Epidermal melanocyte (primary cell): Measurements from ENCODE around the gene S100A5.

Experiments
- DNase-seq: peaks from one replicate; pipeline ENCODE4 v3.0.0; 2011; ENCODE audit warnings: low spot score; ENCODE audit not compliant: insufficient read length

The S100A5 gene

DNA sequence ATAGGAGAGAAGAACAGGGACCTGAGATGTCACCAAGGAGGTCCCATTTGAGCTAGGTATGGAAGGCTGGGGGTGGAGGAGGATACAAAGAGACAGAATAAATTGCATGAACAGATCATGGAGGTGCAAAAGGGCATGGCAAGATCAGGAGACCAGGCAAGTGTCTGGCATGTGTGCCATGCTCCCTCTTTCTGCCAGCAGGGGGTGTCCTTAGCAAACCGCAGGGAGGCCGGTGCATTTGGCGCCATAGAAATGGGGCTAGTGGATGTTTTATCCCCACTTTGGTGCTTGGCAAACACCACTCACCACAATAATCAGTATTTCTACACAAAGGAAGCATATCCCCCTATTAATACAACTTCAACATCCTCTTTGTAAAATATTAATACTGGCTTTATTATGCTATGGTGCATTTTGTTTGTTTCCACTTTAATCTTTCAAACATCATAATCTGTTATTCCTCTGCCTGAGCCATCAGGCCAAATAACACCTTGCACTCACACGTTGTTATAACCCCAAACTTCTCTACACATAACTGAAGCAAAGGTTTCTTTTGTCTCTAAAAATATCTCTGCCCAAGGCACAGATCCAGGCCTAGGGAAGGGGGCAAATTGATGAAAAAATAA lies 30.9 kb downstream of the S100A5 start:
- no peak for DNase-seq

DNA sequence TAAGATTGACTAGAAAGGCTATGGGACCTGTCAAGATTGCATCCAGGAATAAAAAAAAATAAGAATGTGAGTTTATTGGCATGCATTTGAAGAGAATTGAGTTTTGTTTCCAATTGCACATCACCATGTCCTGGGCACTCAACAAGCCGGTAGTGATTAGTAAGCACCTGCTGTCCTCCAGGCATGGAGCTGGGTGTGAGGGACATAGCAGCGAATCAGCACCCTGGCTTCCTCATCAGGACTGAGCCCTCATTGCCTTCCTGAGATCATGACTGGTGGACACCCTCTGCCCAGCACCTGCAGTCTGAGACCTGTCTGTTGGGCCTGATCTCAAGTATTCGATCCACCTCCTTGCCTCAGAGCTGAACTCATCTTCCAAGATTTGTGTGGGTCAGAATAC lies 31.7 kb downstream of the S100A5 start:
- no peak for DNase-seq

DNA sequence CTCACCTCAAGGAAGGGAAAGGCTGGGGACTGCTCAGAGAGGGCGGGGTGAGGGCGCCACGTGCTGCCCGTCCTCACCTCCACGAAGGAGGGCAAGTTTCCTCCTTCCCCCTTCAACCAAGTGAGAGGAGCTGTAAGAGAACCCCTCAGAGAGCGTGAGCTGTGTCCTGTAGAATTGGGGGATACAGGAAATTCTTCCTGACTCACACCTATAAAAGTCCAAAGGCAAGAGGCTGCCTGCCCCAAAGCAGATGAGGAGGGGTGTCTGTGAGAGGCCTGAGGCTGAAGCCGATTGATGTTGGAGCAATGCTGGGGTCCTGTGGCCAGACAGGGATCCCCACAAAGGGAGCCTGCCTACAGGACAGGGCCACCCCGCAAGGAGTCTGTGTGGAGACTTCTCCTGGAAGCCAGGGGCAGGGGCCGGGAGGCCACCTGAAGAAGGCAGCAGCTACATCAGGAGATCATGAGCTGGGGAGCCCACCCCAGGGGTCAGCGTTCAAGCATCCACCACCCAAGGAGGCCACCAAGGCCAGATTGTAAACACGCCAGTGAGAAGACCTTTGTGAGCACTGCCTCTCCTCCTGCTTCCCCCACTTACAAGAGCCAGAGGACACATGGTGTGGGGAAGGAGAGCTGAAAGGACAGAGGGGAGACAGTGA lies 32.7 kb downstream of the S100A5 start:
- DNase-seq, result no peak

DNA sequence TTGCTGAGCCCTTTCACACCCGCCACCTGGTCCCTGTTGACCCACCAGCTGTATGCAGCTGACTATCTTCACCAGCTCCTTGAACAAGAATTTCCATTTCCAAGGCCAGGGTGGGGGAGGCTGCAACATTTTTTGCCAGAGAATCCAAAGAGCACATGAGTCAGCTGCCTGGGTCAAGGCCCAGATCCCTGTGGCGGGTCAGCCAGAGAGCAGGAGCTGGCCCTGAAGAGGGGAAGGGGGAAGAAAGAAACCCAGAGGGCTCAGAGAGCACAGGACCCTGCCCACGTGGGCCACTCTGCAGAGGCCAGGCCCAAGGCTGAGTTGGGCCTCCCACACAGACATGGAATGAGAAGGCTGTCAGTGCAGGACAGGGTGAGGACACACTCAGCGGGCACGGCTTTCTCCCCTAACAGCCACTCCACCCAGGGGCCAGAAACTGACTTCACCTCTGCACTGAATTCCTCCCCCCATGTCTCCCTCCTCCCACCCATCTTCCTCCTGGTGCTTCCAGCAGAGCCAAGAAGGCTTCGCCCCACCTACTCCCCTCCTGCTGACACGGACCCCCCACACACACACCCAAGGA lies 33.8 kb downstream of the S100A5 start:
- no peak for DNase-seq

DNA sequence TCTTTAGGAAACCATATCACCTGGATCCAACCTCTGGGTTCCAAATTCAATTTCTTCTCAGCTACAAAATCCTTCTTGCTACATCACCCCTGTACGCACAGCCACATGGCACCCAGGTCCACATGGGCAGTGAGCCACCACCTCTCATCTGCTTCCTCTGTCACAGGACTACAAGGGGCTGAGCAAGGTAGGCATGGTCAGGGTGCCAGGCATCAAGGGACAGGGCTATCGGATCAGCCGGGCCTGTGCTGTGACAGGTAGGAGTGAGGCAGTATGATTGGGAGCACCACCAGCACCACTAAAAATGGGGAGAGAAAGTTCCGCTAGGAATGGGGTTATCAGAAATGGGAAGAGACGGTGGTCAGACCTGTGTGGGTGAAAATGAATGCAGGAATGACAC lies 34.3 kb downstream of the S100A5 start:
- no peak for DNase-seq

DNA sequence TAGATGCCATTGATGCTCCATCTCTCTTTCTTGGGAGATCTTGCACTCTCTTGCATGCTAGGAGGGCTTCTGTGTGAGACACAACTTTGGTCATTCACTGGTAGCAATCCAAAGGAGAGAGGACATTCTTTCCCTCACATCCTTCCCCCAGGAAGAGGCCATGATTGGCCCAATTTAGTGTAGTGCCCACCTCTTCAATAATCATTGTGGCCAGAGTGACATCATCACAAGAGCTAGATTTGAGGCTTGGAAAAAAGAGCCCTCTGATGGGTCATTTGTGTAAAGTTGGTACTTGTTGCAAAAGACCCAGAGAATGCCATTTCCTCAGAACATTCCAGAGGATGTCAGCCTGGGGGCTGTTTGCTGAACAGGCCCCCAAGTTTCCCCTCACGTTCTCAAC lies 35.2 kb downstream of the S100A5 start:
- DNase-seq, result no peak

DNA sequence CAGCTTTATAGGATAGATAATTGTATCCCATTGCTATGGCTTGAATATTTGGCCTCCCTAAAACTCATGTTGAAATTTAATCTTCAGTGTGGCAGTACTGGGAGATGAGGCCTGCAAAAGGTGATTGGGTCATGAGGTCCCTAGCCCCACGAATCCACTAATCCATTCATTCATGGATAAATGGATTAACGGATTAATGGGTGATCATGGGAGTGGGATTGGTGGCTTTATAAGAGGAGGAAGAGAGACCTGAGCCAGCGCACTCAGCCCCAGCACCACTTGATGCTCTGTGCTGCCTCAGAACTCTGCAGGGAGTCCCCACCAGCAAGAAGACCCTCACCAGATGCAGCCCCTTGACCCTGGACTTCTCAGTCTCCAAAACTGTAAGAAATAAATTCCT lies 37.0 kb downstream of the S100A5 start:
- no peak for DNase-seq

DNA sequence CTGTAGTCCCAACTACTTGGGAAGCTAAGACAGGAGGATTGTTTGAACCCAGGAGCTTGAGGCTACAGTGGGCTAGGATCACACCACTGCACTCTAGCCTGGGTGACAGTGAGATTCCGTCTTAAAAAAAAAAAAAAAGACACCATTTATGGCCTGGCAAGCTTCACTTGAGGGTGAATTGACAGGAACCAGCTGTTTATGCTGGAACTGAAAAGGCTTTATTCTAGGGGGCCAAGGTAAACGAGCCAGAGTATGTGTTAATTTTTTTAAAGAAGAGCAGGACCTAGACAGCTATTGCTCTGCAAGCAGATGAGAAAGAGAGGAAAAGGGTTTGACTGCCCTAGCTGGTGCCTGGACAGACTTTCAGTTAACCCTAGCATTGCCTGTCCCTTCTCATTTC lies 42.0 kb downstream of the S100A5 start:
- DNase-seq, result no peak

DNA sequence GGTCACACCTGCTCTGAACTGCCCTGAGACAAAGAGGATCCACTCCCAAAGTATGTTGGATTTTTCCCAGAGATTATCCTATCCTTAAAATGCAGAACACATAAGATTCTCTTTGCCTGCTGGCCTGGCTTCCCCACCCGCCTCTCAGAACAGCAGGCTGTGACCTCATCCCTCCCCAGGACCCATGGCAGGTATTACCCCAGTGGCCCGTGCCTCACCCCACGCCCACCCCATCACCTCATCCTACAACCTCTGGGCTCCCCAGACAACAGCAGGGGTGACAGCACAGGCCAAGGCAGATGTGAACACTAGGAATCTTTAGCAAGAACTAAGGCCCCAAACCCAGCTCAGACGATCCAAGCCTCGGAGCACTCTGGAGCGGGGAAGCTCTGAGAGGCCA lies 45.2 kb downstream of the S100A5 start:
- DNase-seq, result no peak

DNA sequence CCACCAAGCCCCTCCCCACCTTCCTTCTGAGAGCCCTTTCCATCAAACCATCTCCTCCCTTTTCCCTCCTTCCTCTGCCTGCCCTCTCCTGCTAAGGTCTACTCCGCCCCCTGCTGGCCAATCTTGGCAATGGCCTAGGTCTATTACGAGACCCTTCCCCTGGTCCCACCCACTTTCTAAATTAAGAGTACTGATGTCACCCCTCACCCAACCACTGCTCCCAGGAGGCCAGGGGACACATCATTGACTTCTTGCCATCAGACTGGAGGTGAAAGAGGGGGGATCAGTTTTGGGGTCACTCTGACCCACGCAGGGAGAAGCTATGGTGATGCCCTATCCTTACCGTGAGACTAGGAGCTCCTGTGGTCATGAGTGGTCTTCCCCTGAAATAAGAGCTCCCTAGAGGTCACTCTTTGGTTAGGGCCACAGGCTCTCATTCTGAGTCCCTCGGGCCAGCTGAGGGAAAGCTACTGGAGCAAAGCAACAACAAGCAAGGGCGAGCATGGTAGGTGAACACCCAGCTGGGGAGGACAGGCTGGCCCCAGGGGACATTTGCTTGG lies 45.7 kb downstream of the S100A5 start:
- peak; percentile 52 for DNase-seq

DNA sequence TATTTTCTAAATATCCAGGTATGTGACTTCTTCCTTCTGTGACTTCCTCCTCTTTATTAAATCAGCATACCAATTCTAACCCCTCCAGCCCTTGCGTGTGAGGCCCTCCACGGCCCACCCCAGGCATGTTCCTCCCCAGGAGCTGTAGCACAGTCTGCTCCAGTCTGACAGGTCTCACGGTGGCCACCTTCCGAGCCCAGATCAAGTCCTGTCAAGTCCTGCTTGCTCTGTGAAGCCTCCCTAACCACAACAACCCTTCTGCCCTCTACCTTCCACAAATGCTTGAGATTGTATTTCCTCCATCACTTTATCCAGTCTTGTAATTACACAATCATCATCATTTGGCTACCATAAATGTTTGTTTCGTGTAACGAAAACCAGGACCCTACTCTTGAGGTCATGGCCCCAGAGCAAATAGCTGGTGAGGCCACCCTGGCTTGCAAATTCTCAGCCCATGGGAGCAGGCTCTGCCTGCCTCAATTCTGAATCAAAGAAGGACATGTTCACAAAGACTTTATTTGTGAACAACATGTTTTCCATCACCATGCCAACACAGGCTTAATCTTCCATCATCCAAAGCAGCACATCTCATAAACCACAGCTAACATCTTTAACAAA lies 47.3 kb downstream of the S100A5 start:
- DNase-seq, result no peak

DNA sequence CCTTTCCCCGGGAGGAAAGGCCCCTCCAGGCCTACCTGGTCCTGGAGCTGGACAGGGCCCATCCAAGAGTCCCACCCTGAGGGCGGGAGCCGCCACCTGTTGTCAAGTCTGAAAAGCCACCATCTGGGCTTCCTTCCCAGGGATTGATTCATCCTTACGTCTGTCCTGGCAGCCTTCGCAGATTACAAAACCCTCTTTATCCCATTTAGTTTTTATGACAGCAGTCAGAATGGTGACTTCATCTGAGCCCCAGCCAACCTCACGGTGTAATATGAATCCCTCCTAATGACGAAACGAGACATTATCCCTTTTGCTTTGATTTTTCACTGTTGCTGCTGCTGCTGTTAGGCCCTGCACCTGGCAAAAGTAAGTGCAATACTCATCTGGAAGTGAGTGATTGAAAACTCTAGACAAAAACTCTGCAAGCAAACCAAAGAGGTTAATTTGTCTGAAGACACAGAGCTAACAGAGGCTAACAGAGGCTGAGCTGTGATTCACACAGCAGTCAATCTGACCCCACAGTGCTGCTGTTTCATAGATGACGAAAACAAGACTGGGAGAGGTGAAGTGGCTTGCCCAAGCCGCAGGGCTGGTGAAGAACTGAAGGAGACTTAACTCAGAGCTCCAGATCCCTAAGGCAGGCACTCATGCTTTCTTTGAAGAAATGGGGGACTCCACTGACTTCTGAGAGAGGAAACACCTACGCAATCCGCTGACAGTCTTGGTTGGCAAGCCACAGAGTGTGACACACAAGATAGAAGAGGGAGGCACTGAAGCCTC lies 50.3 kb downstream of the S100A5 start:
- DNase-seq, result no peak

DNA sequence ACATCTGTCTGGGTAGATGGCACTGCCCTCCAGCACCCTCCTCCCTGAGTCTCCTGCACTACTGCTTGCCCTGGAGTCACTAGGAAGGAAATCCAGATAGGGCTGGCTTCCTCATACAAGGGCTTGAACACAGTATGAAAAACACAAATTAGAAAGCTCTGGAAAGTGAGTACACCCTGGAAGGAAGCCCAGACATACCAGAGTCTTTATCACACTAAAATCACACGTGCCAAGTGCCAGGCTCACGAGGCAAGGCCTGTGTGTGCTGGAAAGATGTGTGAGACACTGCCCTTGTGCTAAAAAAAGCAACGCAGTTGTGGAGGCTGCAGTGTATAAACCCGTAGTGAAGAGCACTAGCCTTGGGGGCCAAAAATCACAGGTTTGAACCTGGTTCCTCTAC lies 52.0 kb downstream of the S100A5 start:
- no peak for DNase-seq

DNA sequence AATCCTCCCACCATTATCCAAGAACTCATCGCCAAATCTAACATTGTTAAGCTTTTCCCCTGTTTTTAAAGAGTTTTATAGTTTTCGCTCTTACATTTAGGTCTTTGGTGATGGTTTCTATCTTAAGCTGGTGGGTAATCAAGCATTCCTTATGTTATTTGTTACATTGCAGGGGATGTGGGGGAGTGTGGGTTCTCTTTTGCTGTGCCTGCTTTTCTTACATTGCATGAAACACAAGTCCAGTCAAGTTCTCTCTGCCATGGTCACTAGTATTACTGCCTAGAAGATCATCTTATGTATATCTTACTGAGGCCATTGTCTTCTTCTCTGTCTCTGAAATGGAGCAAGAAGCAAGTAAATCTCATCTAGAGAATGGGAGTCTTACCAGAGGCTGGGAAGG lies 53.0 kb downstream of the S100A5 start:
- no peak for DNase-seq
